GM18498 (cell line): ENCODE results near the gene POMGNT2.
"Not testable (repeated sequence)": the region's sequence is repeated elsewhere in the genome, so short reads cannot be mapped to it uniquely, and the experiment has no call there.

Experiments
- ATAC-seq: cut with Tn5 transposase; IDR thresholded peaks from one replicate; pipeline ENCODE4 v1.9.1; 2021; ENCODE audit warnings: mild to moderate bottlenecking, moderate library complexity; ENCODE audit not compliant: unreplicated experiment

Gene POMGNT2

GRCh38 chr3:43048470-43048869, 57.4 kb downstream of the POMGNT2 start:
- no peak for ATAC-seq

DNA sequence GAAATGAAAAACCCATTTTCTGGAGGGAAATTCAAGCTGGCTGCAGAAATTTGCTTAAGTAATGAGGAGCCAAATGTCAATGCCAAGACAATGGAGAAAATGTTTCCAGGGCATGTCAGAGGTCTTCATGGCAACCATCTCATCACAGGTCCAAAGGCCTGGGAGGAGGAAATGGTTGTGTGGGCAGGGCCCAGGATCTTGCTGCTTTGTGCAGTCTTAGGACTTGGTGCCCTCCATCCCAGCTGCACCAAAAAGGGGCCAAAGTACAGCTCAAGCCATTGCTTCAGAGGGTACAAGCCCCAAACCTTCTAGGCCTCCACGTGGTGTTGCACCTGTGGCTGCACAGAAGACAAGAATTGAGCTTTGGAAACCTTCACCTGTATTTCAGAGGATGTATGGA, 59.3 kb downstream of the POMGNT2 start:
- no peak for ATAC-seq

DNA sequence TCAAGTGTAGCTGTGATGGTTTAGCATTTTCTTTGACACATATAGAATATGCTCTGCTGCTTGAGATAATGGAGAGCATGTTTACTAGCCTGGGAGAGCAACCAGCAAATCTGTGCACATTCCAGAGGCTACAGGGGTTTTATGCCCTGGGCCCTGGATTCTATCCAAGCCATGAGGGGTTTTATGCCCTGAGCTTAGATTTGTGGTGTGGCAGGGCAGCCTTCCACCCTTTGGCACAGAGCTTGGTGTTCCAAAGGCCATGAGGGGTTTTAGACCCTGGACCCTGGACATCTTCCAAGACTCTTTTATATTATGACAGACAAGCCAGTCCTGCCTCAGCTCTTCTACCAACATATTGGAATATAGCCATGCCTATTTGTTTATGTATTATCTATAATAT, 60.8 kb downstream of the POMGNT2 start:
- not testable (repeated sequence) for ATAC-seq

DNA sequence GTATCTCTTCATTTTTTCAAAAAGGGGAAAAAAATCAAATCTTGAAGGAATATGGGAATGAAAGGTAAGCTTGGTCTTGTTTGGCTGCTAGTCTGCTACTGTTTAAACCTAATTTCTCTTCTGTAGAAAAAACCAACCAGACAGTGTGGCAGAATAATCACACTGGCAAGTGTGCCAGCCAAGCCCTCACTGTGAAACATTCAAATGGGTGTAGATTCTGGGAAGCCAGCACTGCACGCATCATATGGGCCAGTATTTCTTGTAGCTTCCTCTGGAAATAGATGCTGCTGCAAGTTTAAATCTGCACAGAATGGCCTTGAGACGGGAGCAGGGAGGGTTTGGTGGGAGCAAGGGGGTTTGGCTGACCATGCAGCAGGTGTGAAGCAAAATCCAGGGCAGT, 62.1 kb downstream of the POMGNT2 start:
- ATAC-seq = no peak

GRCh38 chr3:43043071-43043766, 62.7 kb downstream of the POMGNT2 start:
- ATAC-seq = no peak

GRCh38 chr3:43041517-43041916, 64.4 kb downstream of the POMGNT2 start:
- no peak for ATAC-seq

DNA sequence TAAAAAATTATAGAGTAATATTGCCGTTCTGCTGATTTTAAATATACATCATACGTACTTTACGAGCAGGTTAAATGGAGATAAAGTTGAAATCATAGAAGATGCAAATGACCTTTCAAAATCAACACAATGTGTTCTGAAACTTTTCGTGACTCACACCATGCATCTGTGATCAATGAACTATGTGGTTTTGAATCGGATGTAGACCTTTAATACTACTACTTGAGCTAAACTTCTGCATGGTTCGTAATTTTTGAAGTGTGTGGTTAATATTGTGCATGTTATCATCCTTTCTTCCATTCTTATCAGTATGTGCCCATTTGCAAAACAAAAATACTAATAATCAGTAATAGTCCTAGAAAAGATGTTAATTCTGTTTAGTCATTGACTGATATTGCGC, 67.9 kb downstream of the POMGNT2 start:
- ATAC-seq = no peak

- no peak for ATAC-seq
Measured at GRCh38 chr3:43036621-43037423, 69.1 kb downstream of the POMGNT2 start.

DNA sequence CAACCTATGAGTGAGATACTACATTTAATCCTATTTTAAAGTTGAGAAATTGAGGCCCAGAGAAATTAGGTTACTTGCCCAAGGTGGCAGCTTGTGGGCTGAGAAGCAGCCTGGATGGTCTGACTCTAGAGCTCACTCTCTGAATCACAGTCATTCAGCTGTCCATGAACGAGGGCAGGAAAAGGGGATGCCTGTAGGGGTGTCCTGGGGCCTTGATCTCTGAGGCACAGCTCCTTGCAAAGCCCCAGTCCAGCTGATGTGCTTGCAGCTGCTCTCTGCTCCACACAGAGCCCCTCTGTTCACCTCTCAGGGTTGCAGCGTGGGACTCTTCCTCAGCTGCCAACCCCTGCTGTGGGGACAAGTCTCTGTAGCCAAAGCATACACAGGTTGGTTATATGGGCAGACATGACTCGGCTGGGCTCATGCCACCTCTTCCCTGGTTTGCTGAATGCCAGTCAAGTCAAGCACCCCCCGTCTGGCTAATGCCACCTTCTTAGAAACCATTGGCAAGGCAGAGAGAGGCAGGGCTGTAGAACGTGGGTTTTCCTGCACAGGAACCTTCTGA, 70.0 kb downstream of the POMGNT2 start:
- ATAC-seq = no peak

GRCh38 chr3:43034911-43035310, 71.0 kb downstream of the POMGNT2 start:
- ATAC-seq = no peak

GRCh38 chr3:43034200-43034599, 71.7 kb downstream of the POMGNT2 start:
- ATAC-seq = no peak

GRCh38 chr3:43032646-43033628, 72.9 kb downstream of the POMGNT2 start:
- no peak for ATAC-seq

- no peak for ATAC-seq
Measured at GRCh38 chr3:43031889-43032545, 73.9 kb downstream of the POMGNT2 start.

GRCh38 chr3:43031485-43031884, 74.4 kb downstream of the POMGNT2 start:
- ATAC-seq = no peak

GRCh38 chr3:43030162-43030935, 75.5 kb downstream of the POMGNT2 start:
- no peak for ATAC-seq
